GM18526 (cell line): ENCODE results near the gene SFXN2.

Source experiments
- POLR2A ChIP-seq: IDR thresholded peaks from 3 replicates; pipeline ENCODE4 v1.6.1; 2011; ENCODE audit not compliant: insufficient read length; ENCODE audit errors: extremely low read depth

The SFXN2 gene, protein sequence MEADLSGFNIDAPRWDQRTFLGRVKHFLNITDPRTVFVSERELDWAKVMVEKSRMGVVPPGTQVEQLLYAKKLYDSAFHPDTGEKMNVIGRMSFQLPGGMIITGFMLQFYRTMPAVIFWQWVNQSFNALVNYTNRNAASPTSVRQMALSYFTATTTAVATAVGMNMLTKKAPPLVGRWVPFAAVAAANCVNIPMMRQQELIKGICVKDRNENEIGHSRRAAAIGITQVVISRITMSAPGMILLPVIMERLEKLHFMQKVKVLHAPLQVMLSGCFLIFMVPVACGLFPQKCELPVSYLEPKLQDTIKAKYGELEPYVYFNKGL

DNA sequence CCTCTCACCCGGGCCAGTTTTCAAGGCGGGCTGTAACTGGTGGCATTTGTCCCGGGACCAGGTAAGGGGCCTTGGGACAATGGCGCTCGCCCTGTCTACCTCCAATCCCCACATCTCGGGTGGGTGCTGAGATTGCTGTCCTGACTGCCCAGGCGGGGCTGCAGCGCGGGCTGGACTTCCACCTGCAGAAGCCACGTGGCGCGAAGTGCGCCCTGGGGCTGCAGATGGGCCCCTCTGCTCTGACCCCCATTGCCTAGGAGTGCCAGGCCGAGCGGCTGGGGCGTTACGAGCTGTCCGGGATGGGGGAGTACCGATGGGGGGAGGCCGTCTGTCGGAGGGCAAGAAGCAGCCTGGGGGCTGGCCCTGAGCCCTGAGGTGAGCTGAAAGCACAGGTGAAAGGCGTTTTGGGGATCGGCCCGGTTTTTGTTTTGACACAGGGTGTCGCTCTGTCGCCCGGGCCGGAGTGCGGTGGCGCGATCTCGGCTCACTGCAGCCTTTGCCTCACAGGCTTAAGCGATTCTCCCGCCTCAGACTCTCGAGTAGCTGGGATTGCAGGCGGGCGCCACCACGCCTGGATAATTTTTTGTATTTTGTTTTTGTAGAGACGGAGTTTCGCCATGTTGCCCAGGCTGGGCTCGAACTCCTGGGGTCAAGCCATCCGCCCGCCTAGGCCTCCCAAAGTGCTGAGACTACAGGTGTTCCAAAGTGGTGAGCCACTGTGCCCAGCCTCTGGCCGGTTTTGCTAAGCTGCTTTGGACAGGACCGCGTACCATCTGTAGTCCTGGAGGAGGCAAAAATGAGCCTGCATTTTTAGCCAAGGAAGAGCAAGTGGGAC is at the start of gene SFXN2:
Gene SFXN2, plus strand, starts transcription at position 16 of the 835 bp plus-strand sequence. CDS start 12,001 bp downstream, outside the sequence.
- peak; percentile 72 for TF ChIP-seq POLR2A

DNA sequence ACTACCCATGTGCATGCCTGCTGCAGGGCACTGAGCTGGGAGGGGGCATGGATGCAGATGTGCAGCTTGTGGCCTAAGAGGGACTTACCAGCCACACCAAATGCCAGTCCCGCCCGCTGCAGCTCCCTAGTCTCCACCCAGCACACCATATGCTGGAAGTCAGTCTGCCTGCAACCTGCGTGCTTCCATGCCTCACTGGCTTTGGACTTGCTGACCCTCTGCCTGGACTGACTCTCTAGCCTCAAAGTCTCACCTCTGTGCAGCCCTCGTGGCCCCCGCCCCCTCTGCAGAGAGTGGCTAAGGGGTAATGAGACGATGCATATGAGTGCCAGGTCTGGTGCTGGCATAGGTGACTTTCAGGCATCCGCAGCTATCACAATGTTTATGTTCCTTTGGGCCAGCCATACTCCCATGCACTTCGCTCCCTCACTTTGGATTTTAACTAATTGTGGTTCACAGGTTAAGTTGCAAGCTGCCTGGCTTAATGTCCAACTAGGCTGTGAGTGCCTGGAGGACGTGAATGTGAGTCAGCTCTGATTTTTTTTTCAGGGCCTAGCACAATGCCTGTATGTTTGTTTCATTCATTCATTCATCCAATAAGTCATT is 48.4 kb upstream of the SFXN2 start:
- TF ChIP-seq POLR2A, result no peak

DNA sequence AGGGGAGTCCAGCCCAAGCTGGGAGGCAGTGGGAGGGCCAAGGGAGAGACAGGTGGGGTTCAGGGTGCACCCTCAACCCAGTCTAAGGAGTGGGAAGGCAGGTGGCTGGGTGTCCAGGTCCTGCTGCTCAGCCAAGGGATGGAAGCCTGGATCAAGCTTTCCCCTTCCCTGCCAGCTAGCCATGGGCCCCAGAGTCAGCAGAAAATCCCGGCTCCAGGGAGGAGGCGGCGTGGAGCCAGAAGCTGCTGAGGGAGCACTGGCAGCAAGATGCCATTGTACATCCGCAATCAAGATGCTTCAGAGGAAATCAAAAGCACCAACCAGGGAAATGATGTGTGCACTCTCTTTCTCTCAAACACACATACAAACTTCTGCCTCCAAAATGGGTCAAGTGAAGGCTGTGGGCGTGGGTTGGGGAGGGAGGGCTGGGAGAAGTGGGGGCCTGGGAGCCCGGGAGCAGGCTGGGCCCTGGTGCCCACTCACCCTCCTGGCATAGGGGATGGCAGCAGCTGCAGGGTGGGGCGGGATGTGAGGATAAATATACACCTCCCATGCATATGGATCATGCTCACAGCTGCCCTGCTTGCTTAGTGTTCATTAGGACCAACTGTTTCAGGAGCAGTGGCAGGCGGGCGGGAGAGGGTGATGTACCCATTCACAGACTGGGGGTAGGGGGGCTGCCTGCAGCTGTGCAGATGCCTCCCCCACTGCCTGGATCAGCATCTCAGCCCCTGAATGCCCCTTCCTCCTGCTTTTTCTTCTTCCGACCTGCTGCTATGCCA is 45.9 kb upstream of the SFXN2 start:
- TF ChIP-seq POLR2A, result no peak

DNA sequence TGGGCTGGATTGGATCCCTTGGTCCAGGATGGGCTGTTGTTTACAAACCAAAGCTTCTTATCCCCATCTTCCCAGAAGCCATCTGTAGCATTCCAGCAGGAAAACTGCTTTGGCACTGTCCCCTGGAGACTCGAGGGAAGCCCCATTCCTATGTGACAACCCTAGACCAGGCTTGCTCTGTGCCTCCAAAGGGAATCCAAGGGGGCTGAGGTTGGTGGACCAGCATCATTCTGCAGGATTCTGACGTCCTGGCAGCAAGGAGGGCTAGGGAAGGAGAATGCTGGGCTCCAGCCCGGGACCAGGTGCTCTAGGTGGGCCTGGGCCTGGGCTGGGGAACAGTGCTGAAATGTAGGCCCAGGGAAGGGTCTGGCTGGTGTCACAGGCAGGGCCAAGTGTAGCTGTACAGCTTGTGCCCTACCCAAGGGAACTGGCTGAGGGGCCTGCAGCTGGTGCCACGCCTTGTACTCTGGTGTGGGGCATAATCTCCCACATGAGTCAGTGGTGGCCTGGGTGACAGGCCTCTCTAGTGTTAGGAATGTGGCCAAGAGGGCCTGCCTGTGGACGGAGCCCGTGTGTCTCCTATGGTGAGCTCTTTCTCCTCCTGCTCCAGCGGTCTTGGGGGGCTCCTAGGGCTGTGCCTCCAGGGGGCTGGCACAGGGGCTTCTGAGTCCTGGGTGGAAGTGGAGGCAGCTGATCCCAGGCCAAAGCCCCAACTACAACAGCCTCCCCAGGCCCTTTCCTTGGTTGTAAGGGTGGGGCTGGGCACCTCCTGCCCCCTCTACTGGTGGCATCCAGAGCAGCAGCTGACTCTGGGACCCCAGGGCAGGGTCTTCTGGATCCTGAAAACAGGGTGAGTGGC is 45.0 kb upstream of the SFXN2 start:
- TF ChIP-seq POLR2A, result no peak

DNA sequence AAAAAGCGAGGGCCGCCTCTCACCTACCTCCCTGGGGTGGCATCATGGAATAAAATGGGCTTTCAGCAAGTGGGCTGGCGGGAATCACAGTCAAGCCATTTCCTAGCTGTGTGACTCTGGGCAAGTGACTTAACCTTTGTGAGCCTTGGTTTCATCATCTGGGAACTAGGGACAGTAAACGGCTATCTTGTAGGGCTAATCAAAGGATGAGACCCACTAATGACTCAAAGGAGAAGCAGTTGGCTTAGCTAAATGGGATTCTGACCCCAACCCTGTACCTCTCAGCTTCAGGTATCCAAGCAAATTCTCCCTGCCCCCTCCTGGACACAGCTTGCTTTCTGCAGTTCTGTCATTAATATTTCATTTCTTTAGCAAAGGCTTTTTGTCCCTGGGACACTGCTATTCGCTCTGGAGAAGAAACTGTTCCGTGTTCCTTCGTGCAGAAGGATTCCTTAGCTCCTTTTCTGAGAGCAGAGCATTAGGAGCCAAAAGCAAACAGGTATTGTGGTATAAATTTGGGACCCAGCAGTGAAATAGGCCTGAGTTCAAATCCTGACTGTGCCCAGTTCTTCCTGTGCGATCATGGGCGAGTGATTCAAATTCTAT is 44.3 kb upstream of the SFXN2 start:
- no peak for TF ChIP-seq POLR2A

DNA sequence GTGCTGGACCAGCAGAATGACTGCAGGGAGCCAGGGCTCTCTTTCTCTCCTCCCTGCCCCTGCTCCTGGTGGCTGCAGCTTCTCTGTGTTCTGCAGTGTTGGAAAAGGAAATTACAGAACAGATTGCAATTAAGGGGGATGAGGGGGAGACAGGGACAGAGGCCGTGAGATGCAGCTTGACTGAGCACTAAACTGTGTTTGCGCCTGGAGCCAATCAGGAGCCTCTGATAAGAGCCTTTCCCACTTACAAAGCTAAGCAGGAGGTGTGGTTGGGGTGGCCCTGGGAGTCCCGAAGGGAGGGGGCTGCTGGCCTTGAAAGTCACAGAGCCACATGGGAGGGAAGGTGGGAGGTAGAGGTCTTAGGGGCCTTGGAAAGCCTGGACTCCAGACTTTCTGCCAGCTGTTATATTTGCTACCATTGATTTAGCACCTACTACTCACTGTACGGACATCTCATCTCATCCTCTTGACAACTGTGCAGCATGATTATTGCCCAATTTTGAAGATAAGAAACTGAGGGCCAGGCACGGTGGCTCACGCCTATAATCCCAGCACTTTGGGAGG is 43.5 kb upstream of the SFXN2 start:
- no peak for TF ChIP-seq POLR2A

DNA sequence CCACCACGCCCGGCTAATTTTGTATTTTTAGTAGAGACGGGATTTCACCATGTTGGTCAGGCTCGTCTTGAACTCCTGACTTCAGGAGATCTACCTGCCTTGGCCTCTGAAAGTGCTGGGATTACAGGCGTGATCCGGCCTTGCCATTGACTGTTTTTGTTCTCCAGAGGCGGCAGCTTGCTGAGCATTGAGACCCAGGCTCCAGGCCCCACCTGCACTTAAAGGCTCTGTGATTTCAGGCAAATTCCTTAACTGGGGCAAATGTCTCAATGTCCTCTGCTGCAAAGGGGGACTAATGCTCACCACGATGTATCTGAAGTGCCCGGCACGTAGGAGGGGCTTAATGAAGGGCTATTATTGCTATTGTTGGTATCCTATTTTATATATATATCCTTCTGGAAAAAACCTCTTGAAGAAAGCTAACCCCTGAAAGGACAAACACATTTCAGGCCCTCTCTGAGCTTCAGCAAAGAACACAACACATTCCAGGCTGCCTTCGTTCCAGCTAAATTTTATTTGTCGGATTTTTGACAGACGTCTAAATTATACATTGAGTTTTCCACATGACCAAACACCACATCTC is 41.1 kb upstream of the SFXN2 start:
- no peak for TF ChIP-seq POLR2A

DNA sequence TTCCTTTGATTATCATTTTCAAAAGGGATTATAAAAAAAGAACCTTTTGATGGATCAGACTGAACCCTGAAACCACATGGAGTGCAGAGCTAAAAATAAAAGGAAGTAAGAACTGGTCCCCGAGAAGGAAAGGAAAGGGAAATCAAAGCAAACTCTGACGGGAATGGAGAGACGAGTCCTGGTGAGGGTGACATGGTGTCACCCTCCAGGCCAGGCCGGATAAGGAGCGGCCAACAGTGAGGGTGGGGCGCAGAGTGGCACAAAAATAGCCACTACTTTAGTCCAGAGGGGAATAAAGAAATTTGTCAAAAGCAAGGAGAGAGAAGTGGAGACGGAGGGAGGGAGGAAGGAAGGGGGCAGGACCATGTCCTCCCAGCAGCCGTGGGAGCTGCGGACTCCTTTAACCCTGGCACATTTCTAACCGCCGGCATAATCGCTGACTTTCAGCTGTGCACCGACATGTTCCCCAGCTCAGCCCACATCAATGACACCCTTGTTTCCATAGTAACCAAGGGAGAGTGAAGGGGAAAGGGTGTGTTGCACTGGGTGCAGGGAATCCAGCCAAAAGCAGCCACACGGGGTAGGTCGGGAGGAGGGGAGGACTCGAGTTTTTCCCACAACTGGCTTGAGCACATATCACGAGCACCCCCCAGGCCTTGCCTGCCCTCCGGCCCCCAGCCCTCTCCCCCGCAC is 40.5 kb upstream of the SFXN2 start:
- no peak for TF ChIP-seq POLR2A

DNA sequence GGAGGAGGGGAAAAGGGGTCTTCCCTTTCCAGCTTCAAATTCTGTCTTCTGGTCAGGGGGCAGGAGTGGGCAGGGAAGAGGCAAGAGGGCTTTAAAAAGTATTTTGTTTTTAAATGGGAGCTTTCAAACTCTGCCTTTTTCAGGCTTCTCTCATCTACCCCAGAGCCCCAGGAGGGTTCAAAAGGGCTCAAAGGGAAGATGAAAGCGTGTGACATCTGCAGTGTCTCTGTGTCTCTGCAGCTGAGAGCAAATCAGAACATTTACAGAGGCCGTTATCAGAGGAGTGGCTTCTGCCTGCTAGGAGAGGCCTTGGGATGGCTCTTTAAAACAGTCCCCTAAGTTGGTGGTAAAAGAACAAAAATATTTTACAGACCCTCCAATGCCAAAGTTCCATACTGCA is 39.9 kb upstream of the SFXN2 start:
- no peak for TF ChIP-seq POLR2A

DNA sequence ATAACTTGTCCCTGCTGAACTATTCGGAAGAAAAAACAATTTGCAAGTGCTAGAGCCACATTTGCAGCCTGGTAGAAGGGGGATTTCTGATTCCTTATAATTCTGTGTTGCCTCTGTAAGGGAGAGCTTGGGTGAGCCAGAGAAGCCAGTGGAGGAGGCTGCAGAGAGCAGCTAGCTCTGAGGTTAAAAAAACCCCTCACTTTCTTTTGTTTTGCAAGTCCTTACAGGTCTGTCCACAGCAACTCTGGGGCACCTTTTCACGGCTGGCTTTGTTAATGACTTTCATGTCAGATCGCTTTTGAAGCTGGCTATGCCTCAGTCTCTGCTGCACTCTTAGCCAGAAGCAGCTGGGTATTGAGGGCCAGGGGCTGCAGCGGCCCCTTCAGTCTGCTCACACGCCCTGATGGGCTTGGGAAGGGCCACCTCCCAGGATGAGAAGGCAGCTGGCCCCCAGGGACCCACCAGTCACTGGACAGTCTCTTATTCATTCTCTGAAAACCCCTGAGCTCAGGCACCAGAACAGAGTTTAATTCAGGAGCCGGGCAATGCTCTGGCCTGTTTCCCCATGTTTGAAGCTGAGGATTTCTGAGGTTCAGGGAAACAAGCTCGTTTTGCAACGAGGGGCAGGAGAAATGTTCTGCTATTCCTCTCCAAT is 39.3 kb upstream of the SFXN2 start:
- no peak for TF ChIP-seq POLR2A

DNA sequence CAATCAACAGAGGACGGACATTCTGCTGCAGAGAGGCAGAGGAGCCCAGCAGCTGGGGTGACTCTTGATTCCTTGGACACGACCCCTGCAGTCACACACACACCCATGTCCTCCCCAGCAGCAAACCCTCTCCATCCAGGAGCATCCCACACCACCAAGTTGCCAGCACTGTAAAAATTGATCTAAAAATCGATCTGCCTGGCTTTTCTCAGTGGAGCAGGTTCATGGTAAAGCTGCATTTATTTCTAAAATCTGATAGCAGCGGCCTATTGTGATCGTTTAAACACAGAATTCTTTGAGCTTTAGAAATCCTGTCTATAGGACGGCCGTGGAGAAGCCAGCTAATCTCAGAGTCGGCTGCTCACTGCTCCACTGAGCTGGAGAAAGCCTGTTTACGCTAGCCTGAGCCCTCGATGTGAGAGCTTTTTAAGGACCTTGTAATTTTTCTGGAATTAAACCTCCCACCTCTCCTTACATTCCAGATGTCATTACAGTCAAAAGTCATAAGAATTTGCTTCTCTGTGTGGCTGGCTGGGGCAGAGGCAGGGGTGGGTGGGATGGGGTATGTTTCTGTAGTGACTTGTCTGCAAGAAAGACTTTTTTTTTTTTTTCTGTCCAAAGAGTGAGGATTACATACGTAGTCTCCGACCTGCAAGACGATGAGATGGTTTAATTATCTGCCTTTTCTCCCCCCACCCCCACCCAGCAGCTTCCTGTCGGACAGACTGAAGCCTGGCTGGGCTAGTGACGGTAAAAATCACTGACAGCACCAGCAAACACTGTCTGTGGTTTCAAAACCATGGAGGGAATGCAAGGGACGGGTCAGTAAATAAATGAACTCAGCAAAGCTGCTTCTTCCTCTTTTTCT is 38.5 kb upstream of the SFXN2 start:
- TF ChIP-seq POLR2A, result no peak

DNA sequence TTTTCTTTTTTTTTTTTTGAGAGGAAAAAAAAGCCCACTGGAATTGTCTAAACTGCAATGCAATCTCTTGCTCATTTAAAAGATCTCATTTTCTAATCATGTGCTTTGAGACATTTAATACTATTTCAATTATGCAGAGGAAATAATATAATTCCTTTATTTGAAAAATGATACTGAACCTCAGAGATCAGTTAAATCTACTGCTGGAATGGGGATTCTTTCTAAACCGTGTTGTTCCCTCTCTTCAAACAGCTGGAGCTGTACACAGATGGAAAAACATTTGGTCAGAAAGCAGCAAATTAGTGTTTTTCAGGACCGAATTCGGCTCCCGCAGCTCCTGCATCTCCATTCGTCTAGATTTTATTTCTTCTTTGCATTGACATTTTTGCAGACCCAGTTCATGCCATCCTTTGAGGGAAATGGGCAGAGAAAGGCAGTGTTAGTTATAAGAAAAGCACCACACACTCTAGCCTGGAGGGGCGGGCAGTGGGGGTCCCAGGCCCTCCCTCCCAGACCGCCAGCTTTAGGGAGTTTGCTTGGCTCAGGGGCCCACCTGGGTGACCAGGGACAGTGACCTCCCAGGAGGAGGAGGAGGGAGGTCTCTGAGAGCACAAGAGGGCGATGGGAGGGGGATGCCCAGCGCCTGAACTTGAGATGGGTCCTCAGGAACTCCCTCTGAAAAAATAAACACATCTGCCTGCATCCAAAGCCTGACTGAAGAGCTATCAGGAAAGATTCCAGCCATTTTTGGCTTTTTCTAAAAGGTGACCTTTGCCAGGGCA is 37.7 kb upstream of the SFXN2 start:
- no peak for TF ChIP-seq POLR2A
